Esophagus (tissue), 2 donors: ENCODE results near the gene FSHB. TPM values are rescaled to one million over a fixed set of nuclear protein-coding genes. Genes with fewer than 3 reads are reported as not detected.

Source experiments
- polyA plus RNA-seq, 2 donors: library from polyadenylated mRNA; stranded (reverse); fragments of 200-250 nt; gene quantifications; one replicate each; pipeline ENCODE4 v1.2.3, GENCODE V29; 2013
- donor health status: healthy with polysubstance abuse.
- donor health status: Bipolar disorder and iron deficiency.

FSHB gene
- polyA plus RNA-seq, 2 donors: not detected

Other genes with a start within 250 kb of the FSHB start
- gene KCNA4, start 214.0 kb upstream of the FSHB start, polyA plus RNA-seq: not detected
- gene ARL14EP, start 92.1 kb downstream of the FSHB start, polyA plus RNA-seq: 1 to 10 TPM; 6.2 to 7.3 TPM